ENCODE data around the gene TTC16.

TTC16 gene, protein sequence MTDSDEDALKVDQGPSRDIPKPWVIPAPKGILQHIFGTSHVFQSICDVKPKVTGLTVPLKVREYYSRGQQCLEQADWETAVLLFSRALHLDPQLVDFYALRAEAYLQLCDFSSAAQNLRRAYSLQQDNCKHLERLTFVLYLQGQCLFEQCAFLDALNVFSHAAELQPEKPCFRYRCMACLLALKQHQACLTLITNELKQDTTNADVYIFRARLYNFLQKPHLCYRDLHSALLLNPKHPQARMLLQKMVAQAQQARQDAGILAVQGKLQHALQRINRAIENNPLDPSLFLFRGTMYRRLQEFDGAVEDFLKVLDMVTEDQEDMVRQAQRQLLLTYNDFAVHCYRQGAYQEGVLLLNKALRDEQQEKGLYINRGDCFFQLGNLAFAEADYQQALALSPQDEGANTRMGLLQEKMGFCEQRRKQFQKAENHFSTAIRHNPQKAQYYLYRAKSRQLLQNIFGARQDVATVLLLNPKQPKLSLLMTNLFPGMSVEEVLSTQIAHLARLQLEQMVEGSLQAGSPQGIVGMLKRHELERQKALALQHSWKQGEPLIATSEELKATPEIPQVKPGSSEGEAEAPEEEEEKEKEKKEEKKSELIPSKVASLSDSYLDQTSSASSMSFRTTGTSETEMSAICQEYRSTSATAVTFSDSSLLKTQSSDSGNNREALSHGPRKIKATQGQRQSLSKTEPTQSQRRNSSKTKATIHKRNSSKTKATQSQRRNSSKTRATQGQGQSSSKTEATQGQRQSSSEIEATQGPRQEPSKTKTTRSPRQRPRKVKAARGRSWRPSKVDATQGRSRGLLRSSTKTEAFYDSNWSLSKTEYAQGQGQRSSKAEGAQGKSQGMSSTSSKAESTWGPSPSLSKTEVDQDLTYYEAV

DNA sequence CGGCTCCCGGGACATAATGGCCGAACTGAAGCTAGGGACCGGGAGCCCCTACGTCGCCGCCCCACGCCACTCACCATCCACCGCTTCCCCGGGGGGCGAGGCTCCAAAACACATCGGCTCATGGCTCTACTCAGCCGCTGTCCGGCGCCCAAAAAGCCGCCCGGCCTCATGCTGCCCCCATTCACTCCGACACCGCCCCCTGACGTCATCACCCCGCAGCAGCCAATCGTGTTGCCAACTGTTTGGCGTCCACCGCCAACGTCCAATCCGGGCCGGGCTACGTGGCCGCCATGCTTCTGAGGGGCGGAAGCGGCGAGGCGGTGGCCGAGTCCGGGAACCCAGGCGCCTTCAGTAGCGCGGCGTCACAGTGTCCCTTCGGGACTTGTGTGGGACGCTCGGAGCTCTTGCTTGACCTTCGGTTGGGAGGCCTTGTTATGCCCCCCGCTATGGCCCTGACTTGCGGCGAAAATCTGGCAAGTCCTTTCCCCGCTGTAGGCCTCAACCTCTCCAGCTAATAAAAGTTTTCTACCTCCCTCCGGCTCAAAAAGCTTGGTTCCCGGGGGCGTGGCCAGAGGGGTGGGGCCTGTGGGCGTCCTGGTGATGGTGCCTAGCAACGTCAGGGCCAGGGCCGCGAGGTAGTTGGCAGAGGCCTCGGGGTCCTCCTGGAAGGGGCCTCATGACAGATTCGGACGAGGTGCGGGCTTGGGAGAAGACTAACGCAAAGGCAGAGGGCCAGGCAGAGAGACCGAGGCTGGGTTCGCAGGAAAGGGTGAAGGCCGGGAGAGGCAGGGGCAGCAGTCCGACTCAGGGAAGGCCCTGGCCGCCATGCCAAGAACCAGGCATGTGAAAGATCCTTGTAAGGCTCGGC, at the start of gene TTC16, which contains the start of gene PTRH1:
Gene TTC16 (plus strand): TSS at position 610 of the 868 bp plus-strand sequence. CDS start 67 bp downstream, at position 677.
Gene PTRH1 (minus strand): TSS at position 194 of the 868 bp plus-strand sequence. CDS start 24 bp downstream, at position 170.
- H3K4me1 ChIP-seq (ENCODE audit: control insufficient read depth in 2 of 2, insufficient read depth in 2 of 2, low read length in 2 of 2) = peaks cover 6 to 10% of the 10 kb centered on the region in 2 donors
- no peaks in the 10 kb centered on the region for H3K9me3 ChIP-seq (ENCODE audit: control insufficient read depth in 2 of 2, low read length in 2 of 2)
- peak within 1 kb of the TSS; percentile 69 to 87 for H3K27ac ChIP-seq (ENCODE audit: low read depth in 2 of 2, low read length in 2 of 2)
- H3K36me3 ChIP-seq (ENCODE audit: control insufficient read depth in 2 of 2, insufficient read depth in 2 of 2, low read length in 2 of 2) = no peaks in the 10 kb centered on the region
- peak within 1 kb of the TSS; percentile 72 to 80 for H3K9ac ChIP-seq (ENCODE audit: low read depth in 1 of 2, low read length in 2 of 2)
- H3K27me3 ChIP-seq (ENCODE audit: control insufficient read depth in 2 of 2, insufficient read depth in 2 of 2, low read length in 2 of 2) = no peaks in the 10 kb centered on the region
- peak within 1 kb of the TSS; percentile 73 to 91 for H3K4me3 ChIP-seq (ENCODE audit: low read length in 2 of 2)

DNA sequence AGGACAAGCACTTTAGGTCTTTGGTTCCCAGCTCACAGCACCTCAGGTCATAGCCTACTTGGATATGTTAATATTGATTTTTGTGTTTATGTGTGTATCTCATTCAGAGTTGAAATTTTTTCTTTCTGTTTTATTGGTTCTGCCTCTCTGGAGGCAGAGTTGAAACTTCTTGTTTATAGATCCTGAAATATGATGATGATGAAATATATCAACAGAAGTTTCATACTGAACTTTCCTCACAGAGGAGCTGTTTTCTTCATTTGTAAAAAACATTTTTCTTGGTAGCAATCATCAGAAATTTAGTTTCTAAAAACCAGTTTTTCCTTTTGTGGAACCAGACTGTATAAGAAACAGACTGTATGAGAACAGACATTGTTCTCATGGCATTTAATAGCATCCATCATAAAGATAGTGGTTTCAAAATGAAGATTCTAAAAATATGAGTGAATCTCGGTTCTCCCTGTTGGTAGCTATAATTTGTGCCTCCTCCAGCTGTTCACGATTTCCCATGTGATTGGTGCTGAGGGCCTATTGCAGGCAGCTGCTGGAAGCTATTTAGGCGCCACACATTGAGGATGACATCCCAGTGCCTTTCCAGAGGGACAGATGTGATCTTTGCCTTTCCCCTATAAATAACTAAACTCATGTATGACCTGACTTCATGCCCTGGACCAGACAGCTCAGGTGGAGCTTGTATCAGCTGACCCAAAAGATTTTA, 48.6 kb upstream of the TTC16 start:
- Histone ChIP-seq H3K4me1 (ENCODE audit: control insufficient read depth in 2 of 2, insufficient read depth in 2 of 2, low read length in 2 of 2) (peaks cover 0 to 11% of the 10 kb centered on the region in 2 donors), H3K27me3 (ENCODE audit: control insufficient read depth in 2 of 2, insufficient read depth in 2 of 2, low read length in 2 of 2) (no peaks in the 10 kb centered on the region), H3K36me3 (ENCODE audit: control insufficient read depth in 2 of 2, insufficient read depth in 2 of 2, low read length in 2 of 2) (peaks cover 0 to 6% of the 10 kb centered on the region in 2 donors), H3K9me3 (ENCODE audit: control insufficient read depth in 2 of 2, low read length in 2 of 2) (no peaks in the 10 kb centered on the region), H3K27ac (ENCODE audit: low read depth in 2 of 2, low read length in 2 of 2) (no peak overlapping the region), H3K9ac (ENCODE audit: low read depth in 1 of 2, low read length in 2 of 2) (no peak overlapping the region), H3K4me3 (ENCODE audit: low read length in 2 of 2) (no peak overlapping the region)

DNA sequence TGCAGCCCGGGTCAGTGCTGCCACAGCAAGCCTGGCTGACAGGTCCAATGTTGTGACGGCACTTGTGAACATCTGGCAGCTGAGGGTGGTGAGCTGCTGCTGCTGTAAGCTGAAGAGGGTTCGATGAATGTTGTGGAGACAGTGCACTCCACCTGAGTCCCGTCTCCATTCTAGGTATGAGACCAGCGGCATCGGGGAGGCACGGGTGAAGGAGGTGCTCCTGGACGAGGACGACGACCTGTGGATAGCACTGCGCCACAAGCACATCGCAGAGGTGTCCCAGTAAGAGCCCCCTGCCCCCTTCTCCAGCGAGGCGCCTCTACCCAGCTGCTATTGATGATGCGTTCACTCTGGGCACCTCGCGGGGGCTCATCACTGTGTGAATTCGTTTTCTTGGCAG, 48.0 kb upstream of the TTC16 start:
- H3K27me3 ChIP-seq (ENCODE audit: control insufficient read depth in 2 of 2, insufficient read depth in 2 of 2, low read length in 2 of 2) = no peaks in the 10 kb centered on the region
- peaks cover 0 to 11% of the 10 kb centered on the region in 2 donors for H3K4me1 ChIP-seq (ENCODE audit: control insufficient read depth in 2 of 2, insufficient read depth in 2 of 2, low read length in 2 of 2)
- peaks cover 0 to 4% of the 10 kb centered on the region in 2 donors for H3K36me3 ChIP-seq (ENCODE audit: control insufficient read depth in 2 of 2, insufficient read depth in 2 of 2, low read length in 2 of 2)
- no peak overlapping the region for H3K9ac ChIP-seq (ENCODE audit: low read depth in 1 of 2, low read length in 2 of 2)
- H3K9me3 ChIP-seq (ENCODE audit: control insufficient read depth in 2 of 2, low read length in 2 of 2) = no peaks in the 10 kb centered on the region
- no peak overlapping the region for H3K27ac ChIP-seq (ENCODE audit: low read depth in 2 of 2, low read length in 2 of 2)
- no peak overlapping the region for H3K4me3 ChIP-seq (ENCODE audit: low read length in 2 of 2)

DNA sequence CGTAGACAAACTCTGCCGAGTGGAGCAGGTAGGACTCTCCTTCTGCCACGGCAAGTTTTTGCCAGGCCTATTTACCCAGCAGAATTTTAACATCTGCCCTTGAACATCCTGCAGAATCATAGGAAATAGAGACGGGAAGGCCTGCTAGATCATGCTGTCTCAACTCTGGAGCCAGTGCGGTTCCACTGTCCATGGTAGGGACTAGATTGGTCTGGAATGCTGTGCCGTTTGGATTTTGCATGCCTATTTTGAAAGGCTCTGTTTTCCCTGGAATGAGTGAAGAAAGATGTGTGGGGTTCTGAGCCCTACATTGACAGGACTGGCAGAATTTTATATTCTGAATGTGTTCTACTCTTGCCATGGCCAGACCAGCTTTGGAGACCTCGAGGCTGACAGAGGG, 42.6 kb upstream of the TTC16 start:
- no peaks in the 10 kb centered on the region for H3K27me3 ChIP-seq (ENCODE audit: control insufficient read depth in 2 of 2, insufficient read depth in 2 of 2, low read length in 2 of 2)
- H3K4me1 ChIP-seq (ENCODE audit: control insufficient read depth in 2 of 2, insufficient read depth in 2 of 2, low read length in 2 of 2) = no peaks in the 10 kb centered on the region
- no peak overlapping the region for H3K27ac ChIP-seq (ENCODE audit: low read depth in 2 of 2, low read length in 2 of 2)
- peaks cover 0 to 13% of the 10 kb centered on the region in 2 donors for H3K36me3 ChIP-seq (ENCODE audit: control insufficient read depth in 2 of 2, insufficient read depth in 2 of 2, low read length in 2 of 2)
- H3K4me3 ChIP-seq (ENCODE audit: low read length in 2 of 2) = no peak overlapping the region
- no peak overlapping the region for H3K9ac ChIP-seq (ENCODE audit: low read depth in 1 of 2, low read length in 2 of 2)
- H3K9me3 ChIP-seq (ENCODE audit: control insufficient read depth in 2 of 2, low read length in 2 of 2) = no peaks in the 10 kb centered on the region

DNA sequence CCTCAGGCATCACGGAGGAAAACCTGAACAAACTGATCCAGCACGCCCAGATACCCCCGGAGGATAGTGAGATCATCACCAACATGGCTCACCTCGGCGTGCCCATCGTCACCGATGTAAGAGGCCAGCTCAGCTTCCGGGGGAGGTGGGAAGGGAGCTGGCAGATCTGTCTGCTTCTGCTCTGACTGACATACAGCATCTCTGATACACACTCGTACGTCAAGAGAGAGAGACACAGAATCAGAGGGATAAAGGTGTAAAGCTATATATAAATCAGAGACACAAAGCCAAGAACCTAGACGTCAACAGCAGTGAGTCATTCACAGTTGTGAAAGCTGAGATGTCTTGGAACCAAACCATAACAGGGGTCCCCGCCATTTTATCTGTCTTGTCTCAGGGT, 39.2 kb upstream of the TTC16 start:
- H3K9me3 ChIP-seq (ENCODE audit: control insufficient read depth in 2 of 2, low read length in 2 of 2) = no peaks in the 10 kb centered on the region
- no peaks in the 10 kb centered on the region for H3K4me1 ChIP-seq (ENCODE audit: control insufficient read depth in 2 of 2, insufficient read depth in 2 of 2, low read length in 2 of 2)
- H3K4me3 ChIP-seq (ENCODE audit: low read length in 2 of 2) = no peak overlapping the region
- no peak overlapping the region for H3K9ac ChIP-seq (ENCODE audit: low read depth in 1 of 2, low read length in 2 of 2)
- no peak overlapping the region for H3K27ac ChIP-seq (ENCODE audit: low read depth in 2 of 2, low read length in 2 of 2)
- peaks cover 0 to 24% of the 10 kb centered on the region in 2 donors for H3K36me3 ChIP-seq (ENCODE audit: control insufficient read depth in 2 of 2, insufficient read depth in 2 of 2, low read length in 2 of 2)
- no peaks in the 10 kb centered on the region for H3K27me3 ChIP-seq (ENCODE audit: control insufficient read depth in 2 of 2, insufficient read depth in 2 of 2, low read length in 2 of 2)

DNA sequence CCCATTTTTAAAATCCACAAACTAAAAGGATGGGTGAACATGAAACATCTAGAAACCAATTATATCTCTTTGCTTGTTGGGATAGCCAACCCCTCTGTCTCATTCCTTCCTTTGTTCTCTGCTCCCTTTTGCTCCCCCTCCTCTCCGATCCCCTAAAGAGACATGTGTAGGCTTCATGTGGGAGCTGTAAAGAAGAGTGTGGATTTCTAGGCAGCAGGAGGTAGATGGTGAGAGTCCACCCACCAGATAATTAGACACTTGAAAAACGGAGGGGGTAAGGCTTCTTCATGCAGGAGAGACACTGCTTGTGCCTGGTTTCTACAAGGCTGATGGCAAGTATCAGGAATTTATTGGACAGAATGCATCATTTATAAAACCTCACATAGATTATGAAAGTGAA, 36.4 kb upstream of the TTC16 start:
- no peak overlapping the region for H3K27ac ChIP-seq (ENCODE audit: low read depth in 2 of 2, low read length in 2 of 2)
- peaks cover 0 to 28% of the 10 kb centered on the region in 2 donors for H3K36me3 ChIP-seq (ENCODE audit: control insufficient read depth in 2 of 2, insufficient read depth in 2 of 2, low read length in 2 of 2)
- H3K9ac ChIP-seq (ENCODE audit: low read depth in 1 of 2, low read length in 2 of 2) = no peak overlapping the region
- no peaks in the 10 kb centered on the region for H3K27me3 ChIP-seq (ENCODE audit: control insufficient read depth in 2 of 2, insufficient read depth in 2 of 2, low read length in 2 of 2)
- H3K4me1 ChIP-seq (ENCODE audit: control insufficient read depth in 2 of 2, insufficient read depth in 2 of 2, low read length in 2 of 2) = no peaks in the 10 kb centered on the region
- H3K9me3 ChIP-seq (ENCODE audit: control insufficient read depth in 2 of 2, low read length in 2 of 2) = no peaks in the 10 kb centered on the region
- no peak overlapping the region for H3K4me3 ChIP-seq (ENCODE audit: low read length in 2 of 2)

DNA sequence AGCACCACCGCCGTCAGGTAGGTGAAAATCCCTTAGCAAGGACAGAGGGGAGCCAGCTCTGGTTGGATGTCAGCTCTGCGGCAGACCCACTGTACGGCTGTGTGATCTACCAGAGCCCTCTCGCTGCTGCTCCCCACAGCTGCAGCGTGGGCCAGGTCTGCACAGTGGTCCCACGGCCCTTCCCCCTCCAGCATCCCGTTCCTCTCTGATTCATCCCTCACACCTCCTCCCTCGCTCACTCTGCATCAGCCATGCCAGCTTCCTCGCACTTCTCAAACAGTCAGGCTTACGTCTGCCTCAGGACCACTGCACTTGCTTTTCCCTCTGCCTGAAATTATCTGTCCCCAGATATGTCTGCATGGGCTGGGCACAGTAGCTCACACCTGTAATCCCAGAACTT, 35.7 kb upstream of the TTC16 start:
- Histone ChIP-seq H3K9me3 (ENCODE audit: control insufficient read depth in 2 of 2, low read length in 2 of 2) (no peaks in the 10 kb centered on the region), H3K4me3 (ENCODE audit: low read length in 2 of 2) (no peak overlapping the region), H3K27me3 (ENCODE audit: control insufficient read depth in 2 of 2, insufficient read depth in 2 of 2, low read length in 2 of 2) (no peaks in the 10 kb centered on the region), H3K9ac (ENCODE audit: low read depth in 1 of 2, low read length in 2 of 2) (no peak overlapping the region), H3K27ac (ENCODE audit: low read depth in 2 of 2, low read length in 2 of 2) (no peak overlapping the region), H3K4me1 (ENCODE audit: control insufficient read depth in 2 of 2, insufficient read depth in 2 of 2, low read length in 2 of 2) (no peaks in the 10 kb centered on the region), H3K36me3 (ENCODE audit: control insufficient read depth in 2 of 2, insufficient read depth in 2 of 2, low read length in 2 of 2) (peaks cover 0 to 28% of the 10 kb centered on the region in 2 donors)

DNA sequence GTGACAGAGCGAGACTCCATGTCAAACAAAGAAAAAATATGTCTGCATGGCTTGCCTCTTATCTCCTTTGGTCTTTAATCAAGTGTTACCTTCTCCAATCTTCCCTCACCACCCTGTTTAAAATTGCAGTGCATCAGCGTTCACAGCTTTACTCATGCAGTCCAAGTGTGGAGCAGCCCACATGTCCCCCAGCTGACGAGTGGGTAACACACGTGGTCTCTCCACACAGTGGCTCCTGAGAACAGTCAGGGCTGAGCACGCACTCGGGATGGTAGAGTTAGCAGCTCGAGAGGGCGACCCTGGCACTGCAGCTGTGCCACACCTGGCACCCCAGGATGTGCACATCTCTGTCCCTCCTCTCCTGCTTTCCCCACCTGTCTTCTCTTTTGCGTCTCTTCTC, 35.0 kb upstream of the TTC16 start:
- no peak overlapping the region for H3K9ac ChIP-seq (ENCODE audit: low read depth in 1 of 2, low read length in 2 of 2)
- H3K27ac ChIP-seq (ENCODE audit: low read depth in 2 of 2, low read length in 2 of 2) = no peak overlapping the region
- H3K36me3 ChIP-seq (ENCODE audit: control insufficient read depth in 2 of 2, insufficient read depth in 2 of 2, low read length in 2 of 2) = peaks cover 0 to 22% of the 10 kb centered on the region in 2 donors
- H3K9me3 ChIP-seq (ENCODE audit: control insufficient read depth in 2 of 2, low read length in 2 of 2) = no peaks in the 10 kb centered on the region
- H3K4me3 ChIP-seq (ENCODE audit: low read length in 2 of 2) = no peak overlapping the region
- no peaks in the 10 kb centered on the region for H3K27me3 ChIP-seq (ENCODE audit: control insufficient read depth in 2 of 2, insufficient read depth in 2 of 2, low read length in 2 of 2)
- no peaks in the 10 kb centered on the region for H3K4me1 ChIP-seq (ENCODE audit: control insufficient read depth in 2 of 2, insufficient read depth in 2 of 2, low read length in 2 of 2)

Data from mucosa of rectum (tissue), 2 donors.